HepG2 (cell line): Measurements from ENCODE around the gene P4HA1. TPM values are rescaled to one million over a fixed set of nuclear protein-coding genes. Genes with fewer than 3 reads are reported as not detected.

Experiments
- ATF7 ChIP-seq, 2 experiments: fragments of 450-650 bp in 1 of 2; sonication (generic) in 1 of 2; formaldehyde crosslinking in 1 of 2; IDR thresholded peaks; 2 replicates each; pipeline versions ENCODE4 v1.4.0 to v1.6.1; 2016 to 2020; ENCODE audit warnings: antibody characterized with exemption in 1 of 2, mild to moderate bottlenecking in 1 of 2, missing genetic modification reagents in 1 of 2
- CEBPB ChIP-seq: IDR thresholded peaks from 2 replicates; pipeline ENCODE4 v1.6.1; 2011; ENCODE audit warnings: low read depth, low read length, improper control_type of control experiment, borderline replicate concordance
- CREB3 ChIP-seq: sonication (generic); formaldehyde crosslinking; IDR thresholded peaks from 2 replicates; pipeline ENCODE4 v1.5.0; 2020; ENCODE audit warnings: missing genetic modification reagents
- FOXA3 ChIP-seq: IDR thresholded peaks from 2 replicates; pipeline ENCODE4 v1.6.1; 2016; ENCODE audit warnings: missing genetic modification reagents, missing compliant biosample characterization
- HNF4G ChIP-seq, 2 experiments: sonication (generic) in 1 of 2; formaldehyde crosslinking in 1 of 2; IDR thresholded peaks; 2 replicates each; pipeline versions ENCODE4 v1.4.0 to v1.6.1; 2011 to 2020; ENCODE audit warnings: borderline replicate concordance in 2 of 2, low read depth in 2 of 2, mild to moderate bottlenecking in 2 of 2, low read length in 1 of 2, missing genetic modification reagents in 1 of 2, moderate library complexity in 1 of 2
- ISL2 ChIP-seq: sonication (generic); formaldehyde crosslinking; IDR thresholded peaks from 2 replicates; pipeline ENCODE4 v1.5.0; 2020; ENCODE audit warnings: missing genetic modification reagents
- KLF9 ChIP-seq: IDR thresholded peaks from 2 replicates; pipeline ENCODE4 v1.6.1; 2016; ENCODE audit warnings: low read depth
- NCOA2 ChIP-seq: sonication (generic); formaldehyde crosslinking; IDR thresholded peaks from 2 replicates; pipeline ENCODE4 v1.8.0; 2022; ENCODE audit warnings: inconsistent platforms
- NR2F2 ChIP-seq: IDR thresholded peaks from 2 replicates; pipeline ENCODE4 v1.6.1; 2012; ENCODE audit warnings: low read depth, inconsistent platforms, borderline replicate concordance
- PPARG ChIP-seq: conservative IDR thresholded peaks from 2 replicates; pipeline ENCODE4 v1.6.1; 2016; ENCODE audit warnings: missing biosample characterization, missing genetic modification reagents
- ZKSCAN8 ChIP-seq: IDR thresholded peaks from 2 replicates; pipeline ENCODE4 v1.6.1; 2016; ENCODE audit warnings: borderline replicate concordance, missing genetic modification reagents, missing compliant biosample characterization
- ZNF143 ChIP-seq: sonication (generic); formaldehyde crosslinking; IDR thresholded peaks from 2 replicates; pipeline ENCODE4 v1.4.0; 2020; ENCODE audit warnings: missing genetic modification reagents
- ZNF280D ChIP-seq: sonication (generic); formaldehyde crosslinking; IDR thresholded peaks from 2 replicates; pipeline ENCODE4 v1.5.1; 2020; ENCODE audit warnings: mild to moderate bottlenecking, missing genetic modification reagents
- ZNF580 ChIP-seq: IDR thresholded peaks from 2 replicates; pipeline ENCODE4 v1.6.1; 2016; ENCODE audit warnings: low read depth, borderline replicate concordance
- ZNF652 ChIP-seq: IDR thresholded peaks from 2 replicates; pipeline ENCODE4 v1.6.1; 2016; ENCODE audit warnings: low read depth, borderline replicate concordance
- ZSCAN9 ChIP-seq: IDR thresholded peaks from 2 replicates; pipeline ENCODE4 v1.6.1; 2016; ENCODE audit warnings: borderline replicate concordance
- polyA plus RNA-seq, 8 experiments: library from polyadenylated mRNA; depleted of rRNA in 3 of 8; stranded (reverse) in 7 of 8; unstranded in 1 of 8; fragments of >200 nt; fragmentation: Illumina TruSeq in 4 of 8; extraction: Trizol in 4 of 8; gene quantifications; 2 replicates each; pipeline versions ENCODE4 v1.2.1 to v1.2.3, GENCODE V29; 2011 to 2016; ENCODE audit warnings: low read depth in 4 of 8, missing spikeins in 1 of 8, mixed read lengths in 1 of 8; ENCODE audit not compliant: insufficient read depth in 1 of 8
- total RNA-seq, 5 experiments: library from RNA; depleted of rRNA; stranded (reverse); fragments of >200 nt; fragmentation: Illumina TruSeq; extraction: Trizol; gene quantifications; 2 replicates each; pipeline ENCODE4 v1.2.3, GENCODE V29; 2016; ENCODE audit warnings: low read depth in 1 of 5

P4HA1 gene
- total and polyA plus RNA-seq, 2 of the 13 experiments (the other 11 are each of a cell fraction or from before 2014, with no cell fraction given): 63.1 to 196 TPM

GRCh38 chr10:73131913-73132686, 35.4 kb upstream of the P4HA1 start (continued):
- TF ChIP-seq ZNF652 (CRISPR knock-in tag) (0 out of 2 replicates have a peak, but pooled peaks have one; percentile 13), ZSCAN9 (peak; percentile 85; the same call in 1 of the 2 replicates), CREB3 (CRISPR knock-in tag) (no peak), PPARG (CRISPR knock-in tag) (0 out of 2 replicates have a peak, but pooled peaks have one; percentile 52), ISL2 (CRISPR knock-in tag) (peak; percentile 94), KLF9 (CRISPR knock-in tag) (0 out of 2 replicates have a peak, but pooled peaks have one; percentile 71), ZNF143 (no peak), FOXA3 (CRISPR knock-in tag) (peak; percentile 96), NCOA2 (CRISPR knock-in tag) (peak; percentile 96), ATF7 (IDR thresholded peaks at IDR 0.05) (no peak), ATF7 (CRISPR knock-in tag; IDR thresholded peaks at IDR 0.05) (no peak), NR2F2 (peak; percentile 46), CEBPB (peak; percentile 57; the same call in 1 of the 2 replicates), ZNF580 (0 out of 2 replicates have a peak, but pooled peaks have one; percentile 55), ZKSCAN8 (peak; percentile 44; the same call in 1 of the 2 replicates), ZNF280D (0 out of 2 replicates have a peak, but pooled peaks have one; percentile 36), HNF4G (IDR thresholded peaks at IDR 0.05; ENCODE audit: borderline replicate concordance, low read depth, low read length) (no peak), HNF4G (CRISPR knock-in tag; IDR thresholded peaks at IDR 0.05; ENCODE audit: borderline replicate concordance, low read depth) (peak; percentile 28; the same call in 1 of the 2 replicates)
